Measurements from ENCODE around the gene WDR20. TPM values are rescaled to one million over a fixed set of nuclear protein-coding genes. Genes with fewer than 3 reads are reported as not detected.

WDR20 gene
- total RNA-seq, 1 experiment from 2014 or later, result 23.7 TPM

- intact Hi-C loops (cut with micrococcal nuclease), result no loop called here
- Histone ChIP-seq H3K36me3 (ENCODE audit: low read depth, low read length) (peaks cover 38% of the 10 kb centered on the region), H3F3A (ENCODE audit: low read length, unreplicated experiment) (no peaks in the 10 kb centered on the region), H4K20me1 (ENCODE audit: low read length) (no peaks in the 10 kb centered on the region), H3K9ac (ENCODE audit: low read length) (no peak overlapping the region), H3K27ac (ENCODE audit: low read length) (no peak overlapping the region), H2AFZ (ENCODE audit: low read length) (no peak overlapping the region), H3K79me2 (ENCODE audit: low read length) (peaks cover 13% of the 10 kb centered on the region; the same call in 1 of the 2 replicates), H3K4me3 (ENCODE audit: low read length) (no peak overlapping the region), H3K9me2 (replicated peaks; ENCODE audit: low read length) (no peaks in the 10 kb centered on the region), H3K27me3 (ENCODE audit: low read length) (no peaks in the 10 kb centered on the region), H3K9me3 (ENCODE audit: low read length) (no peaks in the 10 kb centered on the region), H3K4me1 (ENCODE audit: insufficient read depth, low read length) (peaks cover 12% of the 10 kb centered on the region), H3K4me2 (ENCODE audit: low read length) (no peak overlapping the region)
- ChIA-PET POLR2A (ENCODE audit: unreplicated experiment) (no interaction called here), CTCF (interaction anchor here (0.6 kb wide), 1 partner anchor 148 kb away, joined by 4 read pairs; no protein-coding TSS in a partner anchor)
- ATAC-seq (no peak), DNase-seq (no peak)
- BruUV-seq (replicated peaks), result no TSS peak
- no peak for TF ChIP-seq EZH2 (IDR thresholded peaks at IDR 0.05; ENCODE audit: low read length, unreplicated experiment)
- TF ChIP-seq EZH2phosphoT487 (IDR thresholded peaks at IDR 0.05; ENCODE audit: borderline replicate concordance, low read length), result no peak
- no peak for TF ChIP-seq CTCF (conservative IDR thresholded peaks at IDR 0.05; ENCODE audit: low read depth, low read length)
Observed at GRCh38 chr14:102231476-102232347, 92.0 kb downstream of the WDR20 start.

- peaks cover 19% of the 10 kb centered on the region; the same call in 1 of the 2 replicates for H3K79me2 ChIP-seq (ENCODE audit: low read length)
- H3K4me1 ChIP-seq (ENCODE audit: insufficient read depth, low read length), result peaks cover 12% of the 10 kb centered on the region
- peaks cover 38% of the 10 kb centered on the region for H3K36me3 ChIP-seq (ENCODE audit: low read depth, low read length)
- TF ChIP-seq CTCF (conservative IDR thresholded peaks at IDR 0.05; ENCODE audit: low read depth, low read length), result no peak
- no peak for TF ChIP-seq EZH2phosphoT487 (IDR thresholded peaks at IDR 0.05; ENCODE audit: borderline replicate concordance, low read length)
- no peak for TF ChIP-seq EZH2 (IDR thresholded peaks at IDR 0.05; ENCODE audit: low read length, unreplicated experiment)
- no peak overlapping the region for H3K9ac ChIP-seq (ENCODE audit: low read length)
- DNase-seq (no peak), ATAC-seq (no peak)
- BruUV-seq (replicated peaks), result no TSS peak
- no peak overlapping the region for H3K4me2 ChIP-seq (ENCODE audit: low read length)
- no peak overlapping the region for H2AFZ ChIP-seq (ENCODE audit: low read length)
- intact Hi-C loops (cut with micrococcal nuclease), result no loop called here
- no peak overlapping the region for H3K27ac ChIP-seq (ENCODE audit: low read length)
- no peaks in the 10 kb centered on the region for H4K20me1 ChIP-seq (ENCODE audit: low read length)
- H3K9me2 ChIP-seq (replicated peaks; ENCODE audit: low read length), result no peaks in the 10 kb centered on the region
- H3K27me3 ChIP-seq (ENCODE audit: low read length), result no peaks in the 10 kb centered on the region
- ChIA-PET POLR2A (ENCODE audit: unreplicated experiment) (no interaction called here), CTCF (no interaction called here)
- H3F3A ChIP-seq (ENCODE audit: low read length, unreplicated experiment), result no peaks in the 10 kb centered on the region
- no peak overlapping the region for H3K4me3 ChIP-seq (ENCODE audit: low read length)
- H3K9me3 ChIP-seq (ENCODE audit: low read length), result no peaks in the 10 kb centered on the region
Observed at GRCh38 chr14:102232348-102232625, 92.6 kb downstream of the WDR20 start.

GRCh38 chr14:102233081-102233480, 93.4 kb downstream of the WDR20 start:
- no peak for TF ChIP-seq EZH2phosphoT487 (IDR thresholded peaks at IDR 0.05; ENCODE audit: borderline replicate concordance, low read length)
- TF ChIP-seq CTCF (conservative IDR thresholded peaks at IDR 0.05; ENCODE audit: low read depth, low read length), result no peak
- no peak for TF ChIP-seq EZH2 (IDR thresholded peaks at IDR 0.05; ENCODE audit: low read length, unreplicated experiment)
- Histone ChIP-seq H3F3A (ENCODE audit: low read length, unreplicated experiment) (no peaks in the 10 kb centered on the region), H3K79me2 (ENCODE audit: low read length) (peaks cover 23% of the 10 kb centered on the region; the same call in 1 of the 2 replicates), H3K9me3 (ENCODE audit: low read length) (no peaks in the 10 kb centered on the region), H3K36me3 (ENCODE audit: low read depth, low read length) (peaks cover 35% of the 10 kb centered on the region), H3K27ac (ENCODE audit: low read length) (no peak overlapping the region), H2AFZ (ENCODE audit: low read length) (no peak overlapping the region), H3K9ac (ENCODE audit: low read length) (no peak overlapping the region), H3K4me3 (ENCODE audit: low read length) (no peak overlapping the region), H3K4me1 (ENCODE audit: insufficient read depth, low read length) (peaks cover 12% of the 10 kb centered on the region), H3K27me3 (ENCODE audit: low read length) (no peaks in the 10 kb centered on the region), H4K20me1 (ENCODE audit: low read length) (no peaks in the 10 kb centered on the region), H3K4me2 (ENCODE audit: low read length) (no peak overlapping the region), H3K9me2 (replicated peaks; ENCODE audit: low read length) (no peaks in the 10 kb centered on the region)
- ATAC-seq (no peak), DNase-seq (no peak)
- POLR2A ChIA-PET (ENCODE audit: unreplicated experiment), result no interaction called here
- no TSS peak for BruUV-seq (replicated peaks)
- CTCF ChIA-PET, result no interaction called here
- intact Hi-C loops (cut with micrococcal nuclease), result no loop called here
